Measurements from ENCODE around the gene ADRA1B. TPM values are rescaled to one million over a fixed set of nuclear protein-coding genes. Genes with fewer than 3 reads are reported as not detected.

Gene ADRA1B
- total RNA-seq, 1 experiment from 2014 or later = 0.29 TPM

GRCh38 chr5:159935946-159936345, 19.7 kb downstream of the ADRA1B start:
- Histone ChIP-seq H3K79me2 (ENCODE audit: low read length) (no peaks in the 10 kb centered on the region), H3K27me3 (ENCODE audit: low read length) (no peaks in the 10 kb centered on the region), H3F3A (ENCODE audit: low read length, unreplicated experiment) (no peaks in the 10 kb centered on the region), H3K27ac (ENCODE audit: low read length) (no peak overlapping the region), H3K9ac (ENCODE audit: low read length) (no peak overlapping the region), H3K36me3 (ENCODE audit: low read depth, low read length) (no peaks in the 10 kb centered on the region), H3K9me3 (ENCODE audit: low read length) (no peaks in the 10 kb centered on the region), H4K20me1 (ENCODE audit: low read length) (no peaks in the 10 kb centered on the region), H3K4me1 (ENCODE audit: insufficient read depth, low read length) (no peaks in the 10 kb centered on the region), H3K4me3 (ENCODE audit: low read length) (no peak overlapping the region), H3K4me2 (ENCODE audit: low read length) (no peak overlapping the region), H3K9me2 (replicated peaks; ENCODE audit: low read length) (no peaks in the 10 kb centered on the region), H2AFZ (ENCODE audit: low read length) (no peak overlapping the region)
- ATAC-seq (no peak), DNase-seq (no peak)
- no TSS peak for BruUV-seq (replicated peaks)
- intact Hi-C loops (cut with micrococcal nuclease) = no loop called here
- no peak for TF ChIP-seq CTCF (conservative IDR thresholded peaks at IDR 0.05; ENCODE audit: low read depth, low read length)
- no peak for TF ChIP-seq EZH2 (IDR thresholded peaks at IDR 0.05; ENCODE audit: low read length, unreplicated experiment)
- TF ChIP-seq EZH2phosphoT487 (IDR thresholded peaks at IDR 0.05; ENCODE audit: borderline replicate concordance, low read length) = no peak
- CTCF ChIA-PET = no interaction called here
- POLR2A ChIA-PET (ENCODE audit: unreplicated experiment) = no interaction called here

GRCh38 chr5:159936686-159937329, 20.5 kb downstream of the ADRA1B start:
- ATAC-seq (peak; percentile 69), DNase-seq (peak; percentile 18)
- H3F3A ChIP-seq (ENCODE audit: low read length, unreplicated experiment) = no peaks in the 10 kb centered on the region
- ChIA-PET POLR2A (ENCODE audit: unreplicated experiment) (no interaction called here), CTCF (no interaction called here)
- H3K27me3 ChIP-seq (ENCODE audit: low read length) = no peaks in the 10 kb centered on the region
- no peak overlapping the region for H3K27ac ChIP-seq (ENCODE audit: low read length)
- H3K4me1 ChIP-seq (ENCODE audit: insufficient read depth, low read length) = no peaks in the 10 kb centered on the region
- BruUV-seq (replicated peaks) = no TSS peak
- no peak overlapping the region for H3K9ac ChIP-seq (ENCODE audit: low read length)
- H3K9me3 ChIP-seq (ENCODE audit: low read length) = no peaks in the 10 kb centered on the region
- intact Hi-C loops (cut with micrococcal nuclease) = no loop called here
- no peak overlapping the region for H2AFZ ChIP-seq (ENCODE audit: low read length)
- H3K79me2 ChIP-seq (ENCODE audit: low read length) = no peaks in the 10 kb centered on the region
- H3K9me2 ChIP-seq (replicated peaks; ENCODE audit: low read length) = no peaks in the 10 kb centered on the region
- no peak overlapping the region for H3K4me3 ChIP-seq (ENCODE audit: low read length)
- H4K20me1 ChIP-seq (ENCODE audit: low read length) = no peaks in the 10 kb centered on the region
- TF ChIP-seq CTCF (conservative IDR thresholded peaks at IDR 0.05; ENCODE audit: low read depth, low read length) (no peak), EZH2 (IDR thresholded peaks at IDR 0.05; ENCODE audit: low read length, unreplicated experiment) (no peak), EZH2phosphoT487 (IDR thresholded peaks at IDR 0.05; ENCODE audit: borderline replicate concordance, low read length) (no peak)
- no peaks in the 10 kb centered on the region for H3K36me3 ChIP-seq (ENCODE audit: low read depth, low read length)
- no peak overlapping the region for H3K4me2 ChIP-seq (ENCODE audit: low read length)

GRCh38 chr5:159937580-159937979, 21.3 kb downstream of the ADRA1B start:
- intact Hi-C loops (cut with micrococcal nuclease) = no loop called here
- no peaks in the 10 kb centered on the region for H3K9me2 ChIP-seq (replicated peaks; ENCODE audit: low read length)
- ATAC-seq (no peak), DNase-seq (no peak)
- no peak overlapping the region for H3K4me2 ChIP-seq (ENCODE audit: low read length)
- H3K9me3 ChIP-seq (ENCODE audit: low read length) = no peaks in the 10 kb centered on the region
- no peaks in the 10 kb centered on the region for H3K36me3 ChIP-seq (ENCODE audit: low read depth, low read length)
- H3K9ac ChIP-seq (ENCODE audit: low read length) = no peak overlapping the region
- H3K4me1 ChIP-seq (ENCODE audit: insufficient read depth, low read length) = no peaks in the 10 kb centered on the region
- BruUV-seq (replicated peaks) = no TSS peak
- ChIA-PET CTCF (no interaction called here), POLR2A (ENCODE audit: unreplicated experiment) (no interaction called here)
- TF ChIP-seq CTCF (conservative IDR thresholded peaks at IDR 0.05; ENCODE audit: low read depth, low read length) (no peak), EZH2phosphoT487 (IDR thresholded peaks at IDR 0.05; ENCODE audit: borderline replicate concordance, low read length) (no peak), EZH2 (IDR thresholded peaks at IDR 0.05; ENCODE audit: low read length, unreplicated experiment) (no peak)
- no peaks in the 10 kb centered on the region for H3K27me3 ChIP-seq (ENCODE audit: low read length)
- H3K27ac ChIP-seq (ENCODE audit: low read length) = no peak overlapping the region
- no peaks in the 10 kb centered on the region for H3K79me2 ChIP-seq (ENCODE audit: low read length)
- no peak overlapping the region for H2AFZ ChIP-seq (ENCODE audit: low read length)
- H3K4me3 ChIP-seq (ENCODE audit: low read length) = no peak overlapping the region
- H3F3A ChIP-seq (ENCODE audit: low read length, unreplicated experiment) = no peaks in the 10 kb centered on the region
- no peaks in the 10 kb centered on the region for H4K20me1 ChIP-seq (ENCODE audit: low read length)
